T-helper 9 cell (primary cell): ENCODE measurements around the gene UCK1.

Experiments used
- DNase-seq: peaks from one replicate; pipeline ENCODE4 v3.0.0-alpha.2; 2020

UCK1 gene

GRCh38 chr9:131475111-131475955 is 55.7 kb downstream of the UCK1 start:
- no peak for DNase-seq

GRCh38 chr9:131474711-131475110 is 56.4 kb downstream of the UCK1 start:
- no peak for DNase-seq

GRCh38 chr9:131473891-131474290 is 57.2 kb downstream of the UCK1 start:
- no peak for DNase-seq
